PC-9 (cell line): ENCODE results near the gene IP6K2. TPM values are rescaled to one million over a fixed set of nuclear protein-coding genes. Genes with fewer than 3 reads are reported as not detected.

Source experiments
- BruUV-seq: library from RNA; stranded (reverse); fragments of 400-500 nt; replicated peaks from 2 replicates; lab custom pipeline; 2021; lab: Mats Ljungman, UMichigan
- CTCF ChIA-PET: fragments of 300-600 bp; sonication (Branson Sonifier 250); formaldehyde crosslinking; loops from one replicate; lab custom pipeline; 2022; ENCODE audit warnings: antibody characterized with exemption; lab: Charles Lee
- POLR2A ChIA-PET: fragments of 300-600 bp; sonication (Branson Sonifier 250); formaldehyde crosslinking; loops from one replicate; lab custom pipeline; 2022; ENCODE audit warnings: antibody characterized with exemption; ENCODE audit not compliant: unreplicated experiment; lab: Charles Lee
- DNase-seq, 2 experiments: peaks; one replicate each; pipeline versions ENCODE4 v3.0.0 to v3.0.0-alpha.2; 2015 to 2022; ENCODE audit warnings: mixed read lengths in 1 of 2
- H2AFZ ChIP-seq: fragments of 200-600 bp; sonication (generic); 2 replicates; pipeline ENCODE4 v1.8.1; 2017; ENCODE audit warnings: antibody characterized with exemption
- H3F3A ChIP-seq: fragments of 200-600 bp; sonication (generic); 2 replicates; pipeline ENCODE4 v1.8.1; 2017; ENCODE audit warnings: antibody characterized with exemption, mild to moderate bottlenecking, low read depth; ENCODE audit not compliant: insufficient read depth
- H3K27ac ChIP-seq: fragments of 200-600 bp; sonication (generic); 2 replicates; pipeline ENCODE4 v1.6.1; 2016; ENCODE audit warnings: mixed run types
- H3K27me3 ChIP-seq: fragments of 200-600 bp; sonication (generic); 2 replicates; pipeline ENCODE4 v1.6.1; 2016; ENCODE audit warnings: low read depth, mixed run types; ENCODE audit not compliant: insufficient read depth
- H3K36me3 ChIP-seq: fragments of 200-600 bp; sonication (generic); 2 replicates; pipeline ENCODE4 v1.6.1; 2016; ENCODE audit warnings: low read depth, mixed run types
- H3K4me1 ChIP-seq: fragments of 200-600 bp; sonication (generic); replicated peaks from 2 replicates; pipeline ENCODE4 v1.6.1; 2016; ENCODE audit warnings: mixed run types; ENCODE audit not compliant: insufficient read depth
- H3K4me2 ChIP-seq: fragments of 200-600 bp; sonication (generic); 2 replicates; pipeline ENCODE4 v1.6.1; 2017; ENCODE audit warnings: mixed run types
- H3K4me3 ChIP-seq: fragments of 200-600 bp; sonication (generic); 2 replicates; pipeline ENCODE4 v1.6.1; 2016; ENCODE audit warnings: mixed run types
- H3K79me2 ChIP-seq: fragments of 200-600 bp; sonication (generic); 2 replicates; pipeline ENCODE4 v1.6.1; 2017; ENCODE audit warnings: low read depth, mixed run types
- H3K9me2 ChIP-seq: fragments of 200-600 bp; sonication (generic); 2 replicates; pipeline ENCODE4 v1.8.1; 2017; ENCODE audit warnings: mild to moderate bottlenecking; ENCODE audit not compliant: insufficient read depth
- H3K9me3 ChIP-seq: fragments of 200-600 bp; sonication (generic); 2 replicates; pipeline ENCODE4 v1.8.1; 2016; ENCODE audit warnings: low read depth; ENCODE audit not compliant: insufficient read depth
- H4K20me1 ChIP-seq: fragments of 200-600 bp; sonication (generic); 2 replicates; pipeline ENCODE4 v1.8.1; 2017; ENCODE audit not compliant: insufficient read depth
- EZH2 ChIP-seq: fragments of 200-600 bp; sonication (generic); IDR thresholded peaks from 2 replicates; pipeline ENCODE4 v1.8.0; 2017; ENCODE audit warnings: antibody characterized with exemption, low read depth
- intact Hi-C: fragments of 100-400 bp; cut with micrococcal nuclease; formaldehyde crosslinking; loops from one replicate; pipeline ENCODE4 v1.10.0; 2022; ENCODE audit not compliant: unreplicated experiment
- total RNA-seq: library from RNA; stranded (reverse); gene quantifications from 2 replicates; pipeline ENCODE4 v1.2.3, GENCODE V29; 2021
- TF ChIP-seq, protein P1 (sequence below): fragments of 200-600 bp; sonication (generic); conservative IDR thresholded peaks from 2 replicates; pipeline ENCODE4 v1.6.1; 2017; ENCODE audit warnings: mixed run types, antibody characterized with exemption, mild to moderate bottlenecking, moderate library complexity

The IP6K2 gene
- total RNA-seq, 1 experiment from 2014 or later = 123 TPM

DNA sequence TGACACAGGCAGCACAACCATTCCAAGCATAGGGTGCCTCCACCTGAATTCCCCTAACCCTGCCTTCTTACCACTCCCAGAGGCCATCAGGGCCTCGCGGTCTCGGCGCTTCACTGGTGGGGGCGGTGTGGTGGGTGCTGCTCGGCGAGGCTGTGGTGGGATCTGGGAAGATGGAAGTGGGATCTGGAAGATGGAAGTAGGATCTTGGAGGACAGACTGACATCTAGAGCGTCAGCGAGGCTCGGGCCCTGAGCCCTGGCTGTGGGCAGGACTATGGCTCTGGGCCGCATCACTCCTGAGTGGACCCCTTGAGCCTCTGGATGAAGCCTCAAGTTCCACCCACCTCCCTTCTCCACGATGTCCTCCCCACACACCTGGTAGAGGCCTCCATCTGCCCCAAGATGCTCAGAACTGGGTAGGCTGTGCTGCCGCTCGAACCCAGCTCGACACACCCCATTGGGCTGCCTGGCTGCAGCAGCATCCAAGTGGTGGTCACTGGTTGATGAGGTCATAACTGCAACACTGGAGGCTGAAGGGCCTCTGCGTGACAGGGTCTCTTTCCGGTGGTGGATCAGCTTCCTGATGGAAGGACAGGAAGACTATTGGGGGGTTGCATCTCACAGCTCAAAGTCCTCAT lies 34.9 kb downstream of the IP6K2 start:
- CTCF ChIA-PET = no interaction called here
- Histone ChIP-seq H3K9me2 (no peaks in the 10 kb centered on the region), H3K4me3 (no peak overlapping the region), H3K27me3 (no peaks in the 10 kb centered on the region), H3K36me3 (no peaks in the 10 kb centered on the region), H3K27ac (no peak overlapping the region), H2AFZ (no peak overlapping the region), H4K20me1 (no peaks in the 10 kb centered on the region; the same call in 1 of the 2 replicates), H3K79me2 (peaks cover 21% of the 10 kb centered on the region), H3K4me1 (peaks cover 17% of the 10 kb centered on the region), H3K9me3 (no peaks in the 10 kb centered on the region), H3F3A (peaks cover 6% of the 10 kb centered on the region), H3K4me2 (no peak overlapping the region)
- no peak for DNase-seq
- intact Hi-C loops = loop anchor here (2.0 kb wide), 2 partner anchors 17 to 281 kb away; no protein-coding TSS in a partner anchor
- TF ChIP-seq, protein P1, sequence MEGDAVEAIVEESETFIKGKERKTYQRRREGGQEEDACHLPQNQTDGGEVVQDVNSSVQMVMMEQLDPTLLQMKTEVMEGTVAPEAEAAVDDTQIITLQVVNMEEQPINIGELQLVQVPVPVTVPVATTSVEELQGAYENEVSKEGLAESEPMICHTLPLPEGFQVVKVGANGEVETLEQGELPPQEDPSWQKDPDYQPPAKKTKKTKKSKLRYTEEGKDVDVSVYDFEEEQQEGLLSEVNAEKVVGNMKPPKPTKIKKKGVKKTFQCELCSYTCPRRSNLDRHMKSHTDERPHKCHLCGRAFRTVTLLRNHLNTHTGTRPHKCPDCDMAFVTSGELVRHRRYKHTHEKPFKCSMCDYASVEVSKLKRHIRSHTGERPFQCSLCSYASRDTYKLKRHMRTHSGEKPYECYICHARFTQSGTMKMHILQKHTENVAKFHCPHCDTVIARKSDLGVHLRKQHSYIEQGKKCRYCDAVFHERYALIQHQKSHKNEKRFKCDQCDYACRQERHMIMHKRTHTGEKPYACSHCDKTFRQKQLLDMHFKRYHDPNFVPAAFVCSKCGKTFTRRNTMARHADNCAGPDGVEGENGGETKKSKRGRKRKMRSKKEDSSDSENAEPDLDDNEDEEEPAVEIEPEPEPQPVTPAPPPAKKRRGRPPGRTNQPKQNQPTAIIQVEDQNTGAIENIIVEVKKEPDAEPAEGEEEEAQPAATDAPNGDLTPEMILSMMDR = no peak
- no peak for TF ChIP-seq EZH2
- POLR2A ChIA-PET = no interaction called here
- no TSS peak for BruUV-seq

DNA sequence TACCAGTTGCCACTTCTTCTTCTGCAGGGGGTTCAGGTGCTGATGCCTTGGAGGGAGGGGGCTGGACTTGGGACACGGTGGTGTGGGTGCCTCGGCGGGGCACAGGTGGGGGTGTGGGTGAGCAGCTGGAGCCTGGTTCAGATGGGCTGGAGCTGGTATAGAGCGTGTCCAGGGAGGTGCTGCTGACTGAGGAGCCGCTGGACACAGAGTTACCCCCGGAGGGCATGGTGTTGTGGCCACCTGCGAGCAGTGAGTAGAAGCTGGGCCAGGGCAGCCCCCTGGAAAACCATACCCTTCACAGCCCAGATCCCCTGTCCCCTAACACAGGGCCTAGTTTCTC lies 35.5 kb downstream of the IP6K2 start:
- intact Hi-C loops = no loop called here
- H3K9me3 ChIP-seq = no peaks in the 10 kb centered on the region
- H3K36me3 ChIP-seq = no peaks in the 10 kb centered on the region
- no TSS peak for BruUV-seq
- no peaks in the 10 kb centered on the region for H3K9me2 ChIP-seq
- no peak overlapping the region for H3K27ac ChIP-seq
- H3K27me3 ChIP-seq = no peaks in the 10 kb centered on the region
- no peak overlapping the region for H3K4me3 ChIP-seq
- H3K4me1 ChIP-seq = peaks cover 17% of the 10 kb centered on the region
- H3F3A ChIP-seq = peaks cover 3% of the 10 kb centered on the region
- peaks cover 21% of the 10 kb centered on the region for H3K79me2 ChIP-seq
- ChIA-PET CTCF (no interaction called here), POLR2A (no interaction called here)
- no peak overlapping the region for H3K4me2 ChIP-seq
- no peak for DNase-seq
- TF ChIP-seq, protein P1 = no peak
- TF ChIP-seq EZH2 = no peak
- no peak overlapping the region for H2AFZ ChIP-seq
- no peaks in the 10 kb centered on the region; the same call in 1 of the 2 replicates for H4K20me1 ChIP-seq

GRCh38 chr3:48680811-48681540 lies 36.0 kb downstream of the IP6K2 start:
- H4K20me1 ChIP-seq = no peaks in the 10 kb centered on the region; the same call in 1 of the 2 replicates
- CTCF ChIA-PET = no interaction called here
- H3K36me3 ChIP-seq = no peaks in the 10 kb centered on the region
- no peak overlapping the region for H3K27ac ChIP-seq
- peaks cover 21% of the 10 kb centered on the region for H3K79me2 ChIP-seq
- H3K4me1 ChIP-seq = peaks cover 17% of the 10 kb centered on the region
- H3K9me3 ChIP-seq = no peaks in the 10 kb centered on the region
- intact Hi-C loops = no loop called here
- H2AFZ ChIP-seq = no peak overlapping the region
- H3K9me2 ChIP-seq = no peaks in the 10 kb centered on the region
- TF ChIP-seq, protein P1 = no peak
- TF ChIP-seq EZH2 = no peak
- H3K27me3 ChIP-seq = no peaks in the 10 kb centered on the region
- no peak overlapping the region for H3K4me2 ChIP-seq
- H3K4me3 ChIP-seq = no peak overlapping the region
- DNase-seq = no peak
- H3F3A ChIP-seq = no peaks in the 10 kb centered on the region
- POLR2A ChIA-PET = no interaction called here
- no TSS peak for BruUV-seq
